NT2/D1 (cell line): ENCODE results near the gene INPP5B.
"Not testable (repeated sequence)": the region's sequence is repeated elsewhere in the genome, so short reads cannot be mapped to it uniquely, and the experiment has no call there.

Experiments
- DNase-seq: peaks from one replicate; pipeline ENCODE4 v3.0.0-alpha.2; 2011; ENCODE audit warnings: low read depth, low spot score
- H3K27me3 ChIP-seq: 2 replicates; pipeline ENCODE4 v1.6.0; 2011; ENCODE audit warnings: mild to moderate bottlenecking; ENCODE audit not compliant: insufficient read length, insufficient read depth
- H3K36me3 ChIP-seq: 2 replicates; pipeline ENCODE4 v1.6.1; 2011; ENCODE audit warnings: mild to moderate bottlenecking, low read length, mixed read lengths; ENCODE audit not compliant: insufficient read depth, insufficient read length
- H3K4me1 ChIP-seq: 2 replicates; pipeline ENCODE4 v1.5.1; 2011; ENCODE audit not compliant: insufficient read depth, insufficient read length
- H3K4me3 ChIP-seq: 2 replicates; pipeline ENCODE4 v1.5.1; 2011; ENCODE audit warnings: low read depth; ENCODE audit not compliant: insufficient read length
- H3K9ac ChIP-seq: 2 replicates; pipeline ENCODE4 v1.6.0; 2011; ENCODE audit warnings: low read depth; ENCODE audit not compliant: insufficient read length
- H3K9me3 ChIP-seq: 2 replicates; pipeline ENCODE4 v1.5.1; 2011; ENCODE audit warnings: mild to moderate bottlenecking, low read length; ENCODE audit not compliant: insufficient read depth
- SUZ12 ChIP-seq: IDR thresholded peaks from 2 replicates; pipeline ENCODE4 v1.6.1; 2011; ENCODE audit not compliant: insufficient read length, insufficient read depth; ENCODE audit errors: extremely low read depth
- YY1 ChIP-seq: IDR thresholded peaks from 2 replicates; pipeline ENCODE4 v1.6.1; 2011; ENCODE audit not compliant: insufficient read length, insufficient read depth
- ZNF274 ChIP-seq: IDR thresholded peaks from 2 replicates; pipeline ENCODE4 v1.6.1; 2011; ENCODE audit warnings: mild to moderate bottlenecking, low read depth, low read length

INPP5B gene

GRCh38 chr1:37922767-37923550 lies 23.9 kb downstream of the INPP5B start:
- DNase-seq, result no peak
- no peak overlapping the region for H3K9ac ChIP-seq
- TF ChIP-seq SUZ12, result no peak
- no peak for TF ChIP-seq ZNF274
- no peak for TF ChIP-seq YY1
- no peak overlapping the region for H3K4me3 ChIP-seq
- no peaks in the 10 kb centered on the region for H3K27me3 ChIP-seq
- H3K9me3 ChIP-seq, result no peaks in the 10 kb centered on the region
- peaks cover 3% of the 10 kb centered on the region for H3K36me3 ChIP-seq
- H3K4me1 ChIP-seq, result peaks cover 4% of the 10 kb centered on the region

GRCh38 chr1:37919277-37919676 lies 27.6 kb downstream of the INPP5B start:
- Histone ChIP-seq H3K9me3 (no peaks in the 10 kb centered on the region), H3K9ac (no peak overlapping the region), H3K36me3 (peaks cover 3% of the 10 kb centered on the region), H3K4me3 (no peak overlapping the region), H3K4me1 (peaks cover 4% of the 10 kb centered on the region), H3K27me3 (no peaks in the 10 kb centered on the region)
- DNase-seq, result no peak
- no peak for TF ChIP-seq ZNF274
- no peak for TF ChIP-seq SUZ12
- no peak for TF ChIP-seq YY1

- DNase-seq, result no peak
- no peak overlapping the region for H3K9ac ChIP-seq
- H3K4me1 ChIP-seq, result no peaks in the 10 kb centered on the region
- TF ChIP-seq SUZ12 (no peak), YY1 (no peak), ZNF274 (no peak)
- H3K4me3 ChIP-seq, result no peak overlapping the region
- no peaks in the 10 kb centered on the region for H3K27me3 ChIP-seq
- H3K36me3 ChIP-seq, result no peaks in the 10 kb centered on the region
- peaks cover 20% of the 10 kb centered on the region for H3K9me3 ChIP-seq
These were observed 31.3 kb downstream of the INPP5B start for GRCh38 chr1:37915476-37916093.

- H3K36me3 ChIP-seq, result no peaks in the 10 kb centered on the region
- no peak overlapping the region for H3K9ac ChIP-seq
- H3K4me1 ChIP-seq, result no peaks in the 10 kb centered on the region
- no peak overlapping the region for H3K4me3 ChIP-seq
- no peak for TF ChIP-seq ZNF274
- TF ChIP-seq SUZ12, result no peak
- TF ChIP-seq YY1, result no peak
- H3K27me3 ChIP-seq, result no peaks in the 10 kb centered on the region
- H3K9me3 ChIP-seq, result peaks cover 23% of the 10 kb centered on the region
- DNase-seq, result no peak
These were observed 32.0 kb downstream of the INPP5B start for GRCh38 chr1:37914719-37915475.

DNA sequence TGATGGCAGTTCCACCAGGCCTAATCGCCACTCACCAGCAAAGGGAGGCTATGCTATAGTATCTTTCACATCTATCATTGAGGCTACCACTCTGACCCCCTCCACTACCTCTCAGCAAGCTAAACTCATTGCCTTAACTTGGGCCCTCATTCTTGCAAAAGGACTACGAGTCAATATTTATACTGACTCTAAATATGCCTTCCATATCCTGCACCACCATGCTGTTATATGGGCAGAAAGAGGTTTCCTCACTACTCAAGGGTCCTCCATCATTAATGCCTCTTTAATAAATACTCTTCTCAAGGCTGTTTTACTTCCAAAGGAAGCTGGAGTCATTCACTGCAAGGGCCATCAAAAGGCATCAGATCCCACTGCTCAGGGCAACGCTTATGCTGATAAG lies 35.4 kb downstream of the INPP5B start:
- H3K4me1 ChIP-seq, result not testable (repeated sequence)

DNA sequence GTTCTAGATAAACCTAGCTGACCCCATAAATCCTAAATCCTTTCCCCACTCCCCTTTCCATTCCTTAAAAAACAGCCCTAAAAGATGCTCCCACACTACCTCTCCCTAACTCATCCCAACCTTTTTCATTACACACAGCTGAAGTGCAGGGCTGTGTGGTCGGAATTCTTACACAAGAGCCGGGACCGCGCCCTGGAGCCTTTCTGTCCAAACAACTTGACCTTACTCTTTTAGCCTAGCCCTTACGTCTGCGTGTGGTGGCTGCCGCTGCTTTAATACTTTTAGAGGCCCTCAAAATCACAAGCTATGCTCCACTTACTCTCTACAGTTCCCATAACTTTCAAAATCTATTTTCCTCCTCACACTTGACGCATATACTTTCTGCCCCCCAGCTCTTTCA lies 36.0 kb downstream of the INPP5B start:
- not testable (repeated sequence) for H3K36me3 ChIP-seq, H3K27me3 ChIP-seq, H3K4me1 ChIP-seq, H3K9ac ChIP-seq, H3K4me3 ChIP-seq, DNase-seq
- peaks cover 50% of the 10 kb centered on the region for H3K9me3 ChIP-seq

More for the DNA sequence above, 35.4 kb downstream of the INPP5B start:
- H3K9me3 ChIP-seq, result peaks cover 44% of the 10 kb centered on the region
- H3K36me3 ChIP-seq, H3K4me3 ChIP-seq, H3K9ac ChIP-seq, DNase-seq, H3K27me3 ChIP-seq: not testable (repeated sequence)

DNA sequence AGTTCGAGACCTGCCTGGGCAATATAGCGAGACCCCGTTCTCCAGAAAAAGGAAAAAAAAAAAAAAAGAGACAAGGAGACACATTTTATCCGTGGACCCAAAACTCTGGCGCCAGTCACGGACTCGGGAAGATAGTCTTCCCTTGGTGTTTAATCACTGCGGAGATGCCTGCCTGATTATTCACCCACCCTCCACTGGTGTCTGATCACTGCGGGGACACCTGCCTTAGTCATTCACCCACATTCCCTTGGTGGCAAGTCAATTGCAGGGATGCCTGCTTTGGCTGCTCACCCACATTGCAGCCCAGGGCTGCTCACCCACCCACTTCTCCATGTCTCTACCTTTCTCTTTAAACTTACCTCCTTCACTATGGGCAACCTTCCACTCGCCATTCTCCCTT lies 38.3 kb downstream of the INPP5B start:
- not testable (repeated sequence) for H3K36me3 ChIP-seq, DNase-seq, H3K4me3 ChIP-seq, H3K4me1 ChIP-seq, H3K9ac ChIP-seq, H3K27me3 ChIP-seq
- H3K9me3 ChIP-seq, result peaks cover 62% of the 10 kb centered on the region

DNA sequence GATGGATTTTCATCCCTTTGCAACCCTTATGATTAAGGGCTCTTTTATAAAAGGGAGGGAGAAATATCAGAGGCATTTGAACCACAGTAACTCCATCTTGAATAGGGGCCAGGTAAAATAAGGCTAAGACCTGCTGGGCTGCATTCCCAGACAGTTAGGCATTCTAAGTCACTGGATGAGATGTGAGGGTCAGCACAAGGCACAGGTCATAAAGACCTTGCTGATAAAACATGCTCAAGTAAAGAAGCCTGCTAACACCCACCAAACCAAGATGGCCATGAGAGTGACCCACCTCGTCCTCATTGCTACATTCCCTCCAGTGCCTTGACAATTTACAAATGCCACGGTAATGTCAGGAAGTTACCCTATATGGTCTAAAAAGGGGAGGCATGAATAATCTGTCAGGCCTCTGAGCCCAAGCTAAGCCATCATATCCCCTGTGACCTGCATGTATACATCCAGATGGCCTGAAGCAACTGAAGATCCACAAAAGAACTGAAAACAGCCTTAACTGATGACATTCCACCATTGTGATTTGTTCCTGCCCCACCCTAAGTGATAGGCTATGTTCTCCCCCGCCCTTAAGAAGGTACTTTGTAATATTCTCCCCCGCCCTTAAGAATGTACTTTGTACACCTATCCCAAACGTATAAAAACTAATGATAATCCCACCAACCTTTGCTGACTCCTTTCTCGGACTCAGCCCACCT lies 39.3 kb downstream of the INPP5B start:
- not testable (repeated sequence) for H3K4me3 ChIP-seq, H3K4me1 ChIP-seq, H3K9ac ChIP-seq, H3K36me3 ChIP-seq, DNase-seq, H3K27me3 ChIP-seq
- peaks cover 61% of the 10 kb centered on the region for H3K9me3 ChIP-seq

DNA sequence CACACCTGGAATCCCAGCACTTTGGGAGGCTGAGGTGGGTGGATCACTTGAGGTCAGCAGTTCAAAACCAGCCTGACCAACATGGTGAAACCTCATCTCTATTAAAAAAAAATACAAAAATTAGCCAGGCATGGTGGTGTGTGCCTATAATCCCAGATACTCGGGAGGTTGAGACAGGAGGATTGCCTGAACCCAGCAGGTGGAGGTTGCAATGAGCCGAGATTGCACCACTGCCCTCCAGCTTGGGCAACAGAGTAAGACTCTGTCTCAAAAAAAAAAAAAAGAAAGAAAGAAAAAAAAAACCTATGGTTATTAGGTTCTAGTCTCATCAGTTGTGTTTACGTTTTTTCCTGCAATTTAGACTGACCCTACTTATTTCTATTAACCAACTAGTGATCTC lies 40.3 kb downstream of the INPP5B start:
- not testable (repeated sequence) for H3K9ac ChIP-seq, H3K27me3 ChIP-seq, H3K4me3 ChIP-seq, DNase-seq, H3K4me1 ChIP-seq, H3K36me3 ChIP-seq
- H3K9me3 ChIP-seq, result peaks cover 52% of the 10 kb centered on the region
